Measurements from ENCODE around the gene DUSP22.

Gene DUSP22

GRCh38 chr6:317448-318144 lies 25.3 kb downstream of the DUSP22 start:
- TF ChIP-seq GATA2 (IDR thresholded peaks at IDR 0.05; ENCODE audit: low read depth, low read length) (no peak), GATA3 (IDR thresholded peaks at IDR 0.05; ENCODE audit: low read depth, low read length) (no peak)

- no peak for TF ChIP-seq GATA3 (IDR thresholded peaks at IDR 0.05; ENCODE audit: low read depth, low read length)
- no peak for TF ChIP-seq GATA2 (IDR thresholded peaks at IDR 0.05; ENCODE audit: low read depth, low read length)
Measured at GRCh38 chr6:318243-318890, 26.1 kb downstream of the DUSP22 start.

- TF ChIP-seq GATA3 (IDR thresholded peaks at IDR 0.05; ENCODE audit: low read depth, low read length): no peak
Measured at GRCh38 chr6:319177-320131, 27.2 kb downstream of the DUSP22 start.

- TF ChIP-seq GATA2 (IDR thresholded peaks at IDR 0.05; ENCODE audit: low read depth, low read length) (no peak), GATA3 (IDR thresholded peaks at IDR 0.05; ENCODE audit: low read depth, low read length) (no peak)
Measured at GRCh38 chr6:320351-321157, 28.3 kb downstream of the DUSP22 start.

GRCh38 chr6:321158-321438 lies 28.8 kb downstream of the DUSP22 start:
- no peak for TF ChIP-seq GATA3 (IDR thresholded peaks at IDR 0.05; ENCODE audit: low read depth, low read length)
- TF ChIP-seq GATA2 (IDR thresholded peaks at IDR 0.05; ENCODE audit: low read depth, low read length): no peak

- no peak for TF ChIP-seq GATA2 (IDR thresholded peaks at IDR 0.05; ENCODE audit: low read depth, low read length)
Measured at GRCh38 chr6:321536-322258, 29.4 kb downstream of the DUSP22 start.

- no peak for TF ChIP-seq GATA3 (IDR thresholded peaks at IDR 0.05; ENCODE audit: low read depth, low read length)
- TF ChIP-seq GATA2 (IDR thresholded peaks at IDR 0.05; ENCODE audit: low read depth, low read length): no peak
Measured at GRCh38 chr6:322259-322930, 30.1 kb downstream of the DUSP22 start.

GRCh38 chr6:322940-323729 lies 30.8 kb downstream of the DUSP22 start:
- TF ChIP-seq GATA3 (IDR thresholded peaks at IDR 0.05; ENCODE audit: low read depth, low read length) (no peak), GATA2 (IDR thresholded peaks at IDR 0.05; ENCODE audit: low read depth, low read length) (no peak)

GRCh38 chr6:323730-324088 lies 31.4 kb downstream of the DUSP22 start:
- no peak for TF ChIP-seq GATA3 (IDR thresholded peaks at IDR 0.05; ENCODE audit: low read depth, low read length)
- no peak for TF ChIP-seq GATA2 (IDR thresholded peaks at IDR 0.05; ENCODE audit: low read depth, low read length)

- TF ChIP-seq GATA2 (IDR thresholded peaks at IDR 0.05; ENCODE audit: low read depth, low read length) (no peak), GATA3 (IDR thresholded peaks at IDR 0.05; ENCODE audit: low read depth, low read length) (no peak)
Measured at GRCh38 chr6:324116-324728, 31.9 kb downstream of the DUSP22 start.

GRCh38 chr6:324729-325125 lies 32.4 kb downstream of the DUSP22 start:
- no peak for TF ChIP-seq GATA3 (IDR thresholded peaks at IDR 0.05; ENCODE audit: low read depth, low read length)
- TF ChIP-seq GATA2 (IDR thresholded peaks at IDR 0.05; ENCODE audit: low read depth, low read length): no peak

Measured in SH-SY5Y (cell line).